Stimulated activated CD4-positive, alpha-beta T cell treated with anti-CD3 and anti-CD28 coated beads, Interleukin-15, amount 100 ng/mL, for 24 hours (primary cell): ENCODE results near the gene NR5A2.

ENCODE experiments used
- DNase-seq: peaks from one replicate; pipeline ENCODE4 v3.0.0-alpha.2; 2020

The NR5A2 gene

DNA sequence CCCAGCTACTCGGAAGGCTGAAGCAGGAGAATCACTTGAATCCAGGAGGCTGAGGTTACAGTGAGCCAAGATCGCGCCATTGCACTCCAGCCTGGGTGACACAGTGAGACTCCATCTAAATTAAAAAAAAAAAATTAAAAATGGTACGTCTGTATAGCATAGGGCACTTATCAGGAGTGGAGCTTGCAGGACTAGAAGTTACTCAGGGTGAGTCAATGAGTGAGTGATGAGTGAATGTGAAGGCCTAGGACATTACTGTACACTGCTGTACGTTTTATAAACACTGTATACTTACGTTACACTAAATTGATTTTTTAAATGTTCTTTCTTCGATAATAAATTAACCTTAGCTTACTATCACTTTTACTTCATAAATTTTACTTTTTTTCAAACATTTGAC, 183.6 kb downstream of the NR5A2 start:
- DNase-seq: no peak

DNA sequence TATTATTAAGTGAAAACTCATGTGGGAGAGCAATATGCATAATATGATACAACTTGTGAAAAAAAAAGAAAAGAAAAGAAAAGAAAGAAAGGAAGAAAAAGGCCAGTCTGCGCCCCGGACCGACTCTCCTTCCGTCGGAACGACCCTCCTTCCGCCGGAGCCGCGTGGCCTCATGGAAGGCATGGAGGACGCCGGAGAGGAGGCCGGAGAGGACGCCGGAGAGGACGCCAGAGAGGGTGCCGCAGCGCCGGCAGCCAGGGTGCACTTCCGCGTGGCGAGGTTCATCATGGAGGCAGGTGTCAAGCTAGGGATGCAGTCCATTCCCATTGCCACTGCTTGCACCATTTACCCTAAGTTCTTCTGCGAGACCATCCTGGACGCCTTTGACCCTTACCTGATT, 185.9 kb downstream of the NR5A2 start:
- DNase-seq: no peak

DNA sequence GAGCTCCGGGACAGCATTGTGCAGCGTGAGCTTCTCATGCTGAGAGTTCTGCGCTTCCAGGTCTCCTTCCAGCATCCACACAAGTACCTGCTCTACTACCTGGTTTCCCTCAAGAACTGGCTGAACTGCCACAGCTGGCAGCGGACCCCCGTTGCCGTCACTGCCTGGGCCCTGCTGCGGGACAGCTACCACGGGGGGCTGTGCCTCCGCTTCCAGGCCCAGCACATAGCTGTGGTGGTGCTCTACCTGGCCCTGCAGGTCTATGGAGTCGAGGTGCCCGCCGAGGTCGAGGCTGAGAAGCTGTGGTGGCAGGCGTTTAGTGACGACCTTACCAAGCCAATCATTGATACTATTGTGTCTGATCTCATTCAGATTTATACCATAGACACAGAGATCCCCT, 186.4 kb downstream of the NR5A2 start:
- DNase-seq: no peak

DNA sequence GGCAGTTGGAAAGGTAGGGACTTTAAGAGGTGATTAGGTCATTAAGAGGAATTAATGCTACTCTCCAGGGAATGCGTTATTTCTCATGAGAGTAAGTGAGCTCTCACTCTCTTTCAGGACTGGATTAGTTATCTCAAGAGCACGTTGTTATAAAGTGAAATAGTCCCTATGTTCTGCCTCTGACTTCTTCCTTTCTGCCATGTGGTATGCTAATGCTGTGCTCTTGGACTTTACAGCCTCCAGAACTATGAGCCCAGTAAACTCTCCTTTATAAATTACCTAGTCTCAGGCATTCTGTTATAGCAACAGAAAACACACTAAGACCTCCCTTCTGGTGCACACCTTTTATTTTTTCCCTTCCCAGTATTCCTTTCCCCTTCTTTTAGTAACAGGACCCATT, 187.8 kb downstream of the NR5A2 start:
- no peak for DNase-seq

DNA sequence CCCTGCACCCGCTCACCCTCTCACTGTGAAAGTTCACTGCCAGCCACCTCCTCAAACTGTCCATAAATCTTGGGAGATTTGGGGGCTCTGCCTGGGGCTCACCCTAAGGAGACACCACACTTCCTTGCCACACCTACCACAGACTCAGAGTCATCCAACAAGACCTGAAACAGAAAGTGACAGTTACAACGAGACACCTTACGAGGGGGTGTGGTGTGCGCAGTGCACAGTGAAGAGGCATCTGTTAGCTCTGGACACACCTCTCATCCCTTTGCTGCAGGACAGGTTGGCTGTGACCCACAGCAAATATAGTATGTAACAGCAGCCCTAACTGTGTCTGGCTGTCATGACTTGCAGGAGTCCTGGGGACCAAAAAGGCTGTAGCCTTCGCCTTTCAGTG, 190.2 kb downstream of the NR5A2 start:
- DNase-seq: no peak

DNA sequence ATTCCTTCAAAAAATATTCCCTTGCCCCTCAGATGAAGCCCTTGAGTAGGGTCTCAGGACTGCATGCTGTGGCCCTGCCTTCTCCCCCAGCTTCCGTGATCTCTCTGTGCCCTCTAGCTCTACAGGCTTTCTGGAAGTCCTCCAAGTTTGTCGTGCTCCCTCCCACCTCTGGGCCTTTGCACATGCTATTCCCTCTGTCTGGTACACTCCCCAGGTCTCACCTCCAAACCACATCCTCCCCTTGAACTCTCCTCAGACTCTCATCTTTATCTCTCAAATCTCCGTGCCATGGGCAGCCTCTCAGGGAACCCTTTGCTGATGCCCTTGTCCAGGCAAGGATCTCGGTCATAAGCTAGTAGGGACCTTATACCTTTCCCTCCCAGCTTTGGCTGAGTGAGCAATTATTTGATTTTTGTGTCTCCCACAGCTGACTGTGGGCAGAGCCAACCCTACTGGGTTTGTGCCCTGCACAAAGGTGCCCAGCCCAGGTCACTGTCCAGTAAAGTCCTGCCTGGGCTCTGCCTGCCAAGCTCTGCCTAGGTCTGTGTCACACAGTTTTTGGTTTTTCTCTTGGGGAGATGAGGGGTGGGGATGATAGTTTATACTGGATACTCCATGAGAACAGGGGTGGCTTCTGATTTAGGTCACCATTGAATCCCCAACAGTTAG, 194.2 kb downstream of the NR5A2 start:
- no peak for DNase-seq

DNA sequence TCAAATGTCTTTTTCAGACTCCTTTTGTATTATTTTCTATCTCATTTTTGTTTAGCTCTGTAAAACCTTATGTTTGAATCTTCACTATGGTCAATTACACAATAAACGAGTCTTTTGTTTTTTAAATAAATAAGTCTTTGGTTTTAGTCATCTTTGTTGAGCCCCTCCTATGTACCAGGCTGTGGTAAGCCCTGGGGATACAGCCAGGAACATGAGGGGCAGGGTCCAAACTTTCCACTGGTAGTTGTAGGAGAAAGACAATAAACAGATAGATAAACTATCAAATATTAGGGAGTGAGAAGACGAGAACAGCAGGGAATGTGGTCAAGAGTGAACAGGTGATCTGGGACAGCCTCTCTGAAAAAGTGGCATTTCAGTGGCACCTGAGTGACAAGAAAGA, 195.7 kb downstream of the NR5A2 start:
- no peak for DNase-seq

DNA sequence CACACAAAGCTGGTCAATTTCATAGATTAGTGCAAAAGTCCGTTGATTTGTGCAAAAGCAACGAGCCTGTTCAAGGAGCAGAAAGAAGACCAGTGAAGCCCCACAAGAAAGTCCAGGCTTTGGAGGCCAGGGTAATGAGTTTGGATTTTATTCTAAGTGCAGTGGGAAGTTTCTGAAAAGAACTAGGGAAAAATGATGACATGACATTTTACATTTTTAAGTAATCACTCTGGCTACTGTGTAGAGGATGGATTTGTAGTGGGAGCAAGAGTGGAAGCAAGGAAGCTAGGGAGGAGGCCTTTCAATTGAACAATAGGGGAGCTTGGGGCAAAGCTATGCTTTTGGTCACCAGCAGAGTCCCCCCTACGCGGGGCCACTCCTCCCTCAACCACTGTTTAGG, 196.1 kb downstream of the NR5A2 start:
- DNase-seq: no peak

DNA sequence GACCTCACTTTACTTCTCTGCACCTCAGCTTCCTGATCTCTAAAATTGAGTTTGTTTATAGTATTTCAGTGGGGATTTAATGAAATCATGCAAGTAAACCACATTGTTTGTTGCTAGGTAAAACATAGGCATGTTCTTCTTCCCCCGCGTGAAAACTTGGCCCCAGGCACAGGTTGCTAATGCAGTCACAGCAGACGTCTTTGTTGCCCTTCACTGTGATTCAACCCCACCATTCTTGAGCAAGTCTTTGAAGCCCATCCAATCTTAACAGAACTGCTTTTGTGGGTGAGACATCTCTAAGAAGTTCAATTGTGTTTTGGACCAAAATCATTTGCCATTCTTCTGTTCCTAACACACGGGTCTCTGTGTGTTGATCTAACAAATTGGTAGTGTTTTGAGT, 196.8 kb downstream of the NR5A2 start:
- DNase-seq: no peak

DNA sequence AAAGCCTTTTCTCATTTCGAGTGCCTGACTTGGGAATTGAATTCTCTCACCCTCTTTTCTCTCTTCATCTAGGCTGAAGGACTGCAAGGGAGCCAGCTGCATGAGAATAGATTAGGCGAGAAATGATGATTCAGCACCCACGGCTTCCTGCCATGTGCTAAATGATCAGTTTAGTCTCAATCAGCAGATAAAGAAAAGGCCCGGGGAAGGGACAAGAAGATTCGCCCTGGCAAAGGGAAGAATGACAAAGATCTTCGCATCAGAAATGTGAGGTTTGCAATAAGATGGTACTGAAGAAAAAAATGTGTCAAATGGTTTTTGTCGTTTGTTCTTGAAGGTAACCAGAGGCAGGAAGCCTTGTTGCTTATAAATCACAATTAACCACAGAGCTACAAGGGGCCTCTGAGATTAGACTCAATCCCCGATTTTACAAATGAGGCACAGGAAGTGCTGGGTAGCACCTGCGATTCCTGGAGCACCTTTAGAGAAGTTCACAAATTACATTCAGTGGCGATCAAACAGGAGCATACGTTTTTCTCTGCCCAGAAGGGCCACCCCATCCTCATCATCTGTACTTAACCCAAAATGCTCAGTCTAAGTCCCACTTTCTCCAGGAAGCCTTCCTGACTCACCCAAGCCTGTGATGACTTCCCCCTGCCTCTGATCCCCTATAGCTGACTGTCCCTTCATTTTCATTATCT, 198.9 kb downstream of the NR5A2 start:
- peak; percentile 58 for DNase-seq

DNA sequence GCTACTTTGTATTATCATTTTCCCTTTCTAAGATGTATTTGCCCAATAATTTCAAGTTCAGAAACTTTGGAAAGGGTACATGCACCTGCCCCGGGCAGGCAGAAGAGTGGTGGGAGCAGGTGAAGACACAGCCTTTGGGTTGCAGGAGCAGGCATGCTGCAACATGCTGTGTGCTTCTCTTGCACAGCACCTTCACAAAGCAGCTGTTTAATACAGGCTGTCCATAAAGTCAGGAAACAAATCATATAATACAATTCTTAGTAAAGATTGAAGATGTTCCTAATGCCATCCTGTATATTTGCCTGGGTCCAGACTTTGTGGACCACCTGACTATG, 199.4 kb downstream of the NR5A2 start:
- DNase-seq: no peak
